Measurements from ENCODE around the gene CHRNA5.
A peak's percentile ranks its signal among the peaks of the same experiment; 100 is the strongest.

The CHRNA5 gene

DNA sequence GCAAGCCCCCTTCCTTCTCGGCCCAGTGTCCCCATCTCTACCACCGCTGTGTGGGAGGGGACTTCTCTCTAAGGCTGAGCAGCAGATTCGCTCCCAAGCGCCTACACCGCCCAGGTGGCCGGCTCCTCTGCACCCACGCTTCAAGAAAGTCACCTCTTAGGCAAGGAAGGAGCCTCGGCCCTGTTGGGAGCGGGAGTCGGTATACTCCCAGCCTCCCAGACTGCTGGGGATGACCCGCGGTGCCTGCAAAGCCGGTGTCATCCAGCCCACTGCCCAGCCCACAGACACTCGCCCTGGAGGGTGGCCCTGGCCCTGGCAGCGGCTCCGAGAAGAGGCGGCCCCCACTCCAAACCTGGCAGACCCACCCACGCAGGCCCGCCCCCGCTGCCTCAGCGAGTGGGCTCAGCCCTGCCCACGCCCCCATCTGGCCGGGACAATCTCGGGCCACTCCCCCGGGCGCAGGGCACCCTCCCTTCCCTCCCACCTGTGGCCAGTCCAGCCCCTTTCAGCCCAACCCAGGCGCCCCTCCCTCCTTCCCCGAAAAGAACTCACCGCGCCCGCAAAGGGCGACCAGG is 75.3 kb downstream of the CHRNA5 start:
- DNase-seq (ENCODE audit: low read depth), result no peak

GRCh38 chr15:78641102-78641748 is 75.9 kb downstream of the CHRNA5 start, which contains the start of gene CHRNB4:
Gene CHRNB4, minus strand, starts transcription at chr15:78641210. Its CDS starts 77 bp downstream, at chr15:78641133.
- peak; percentile 8 for DNase-seq (ENCODE audit: low read depth)

DNA sequence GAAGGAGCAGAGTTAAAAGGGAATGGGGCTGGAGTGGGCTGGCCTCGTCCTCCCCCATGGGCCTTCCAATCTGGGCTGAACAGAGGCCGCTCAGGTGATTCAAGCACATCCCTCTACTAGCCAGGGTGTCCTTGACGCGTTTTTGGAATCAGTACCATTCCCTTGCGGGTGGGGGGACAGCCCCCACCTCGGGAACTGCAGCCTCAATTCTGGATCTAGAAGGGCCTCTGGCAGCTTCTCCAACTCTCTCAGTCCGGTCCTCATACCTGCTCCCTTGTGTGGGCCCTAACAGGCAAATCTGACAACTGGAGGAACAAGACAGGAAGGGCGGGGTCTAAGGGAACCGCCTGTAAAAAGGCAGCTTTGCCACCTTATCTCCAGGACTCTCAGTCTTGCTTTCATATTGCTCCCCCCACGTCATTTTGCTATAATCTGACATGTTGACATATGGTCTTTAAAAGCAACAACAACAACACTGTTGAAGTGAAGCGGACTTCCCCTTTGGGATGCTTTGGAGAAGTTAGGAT is 76.5 kb downstream of the CHRNA5 start:
- DNase-seq (ENCODE audit: low read depth), result no peak

DNA sequence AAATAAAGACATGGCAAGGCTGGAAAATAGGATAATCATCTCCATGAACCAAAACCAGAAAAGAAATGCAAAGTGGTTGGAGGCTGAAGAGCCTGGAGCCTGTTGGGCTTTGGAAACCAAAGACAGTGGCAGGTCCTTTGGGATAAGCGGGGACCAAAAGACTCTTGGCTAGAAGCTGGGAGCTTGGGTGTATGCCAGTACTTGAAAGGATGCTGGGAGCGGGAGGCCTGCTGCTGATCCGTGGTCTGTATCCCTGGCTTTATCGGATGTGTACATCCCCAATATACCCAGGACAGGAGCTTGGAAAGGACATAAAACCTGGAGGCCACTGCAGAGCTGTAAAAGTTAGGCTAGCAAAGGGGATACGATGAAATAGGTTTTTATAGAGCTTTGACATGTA is 77.0 kb downstream of the CHRNA5 start:
- no peak for DNase-seq (ENCODE audit: low read depth)

All from EH (cell line).